AG04450 (cell line): Measurements from ENCODE around the gene GCH1. TPM values are rescaled to one million over a fixed set of nuclear protein-coding genes. Genes with fewer than 3 reads are reported as not detected.

Experiments
- CTCF ChIA-PET: fragments of 300-600, 350-600 bp; formaldehyde crosslinking; extraction: SDS; loops from one replicate; lab custom pipeline; 2022; ENCODE audit warnings: antibody characterized with exemption, inconsistent platforms; lab: Charles Lee
- POLR2A ChIA-PET: fragments of 350-600 bp; formaldehyde crosslinking; extraction: SDS; loops from one replicate; lab custom pipeline; 2021; ENCODE audit warnings: antibody characterized with exemption, inconsistent platforms; lab: Yijun Ruan, JAX
- DNase-seq: peaks from one replicate; pipeline ENCODE4 v3.0.0-alpha.2; 2011; ENCODE audit warnings: low read depth, low spot score
- H3K27ac ChIP-seq: one replicate; pipeline ENCODE4 v1.5.1; 2012; ENCODE audit warnings: low read depth, low read length, control low read depth
- H3K27me3 ChIP-seq: one replicate; pipeline ENCODE4 v1.6.0; 2012; ENCODE audit warnings: low read length; ENCODE audit not compliant: control insufficient read depth, insufficient read depth
- H3K4me3 ChIP-seq: 2 replicates; pipeline ENCODE4 v1.5.1; 2011; ENCODE audit warnings: mild to moderate bottlenecking, low read depth, low read length, control low read depth
- H3K9me3 ChIP-seq: 2 replicates; pipeline ENCODE4 v1.5.1; 2012; ENCODE audit warnings: low read length; ENCODE audit not compliant: control insufficient read depth, insufficient read depth
- CTCF ChIP-seq: IDR thresholded peaks from 2 replicates; pipeline ENCODE4 v1.5.1; 2011; ENCODE audit warnings: low read depth, low read length, control low read depth, inconsistent platforms
- polyA plus RNA-seq: library from polyadenylated mRNA; depleted of rRNA; stranded (reverse); fragments of >200 nt; gene quantifications from 2 replicates; pipeline ENCODE4 v1.2.3, GENCODE V29; 2011

Gene GCH1
- polyA plus RNA-seq, 1 experiment, result 0.88 TPM

- CTCF ChIA-PET, result interaction anchor here (0.7 kb wide), 1 partner anchor 68 kb away, joined by 3 read pairs; no protein-coding TSS in a partner anchor
- POLR2A ChIA-PET, result no interaction called here
Measured at GRCh38 chr14:54844479-54844878, 58.1 kb downstream of the GCH1 start.

GRCh38 chr14:54840798-54841197, 61.8 kb downstream of the GCH1 start:
- Histone ChIP-seq H3K9me3 (no peaks in the 10 kb centered on the region), H3K4me3 (no peak overlapping the region), H3K27me3 (peaks cover 21% of the 10 kb centered on the region), H3K27ac (no peak overlapping the region)
- no peak for DNase-seq
- POLR2A ChIA-PET, result interaction anchor here (0.6 kb wide), 1 partner anchor 142 kb away, joined by 3 read pairs; no protein-coding TSS in a partner anchor
- CTCF ChIA-PET, result interaction anchor here (0.7 to 1.2 kb wide), 2 partner anchors 34 to 210 kb away, joined by 4 read pairs; no protein-coding TSS in a partner anchor
- no peak for TF ChIP-seq CTCF

More at GRCh38 chr14:54844479-54844878, 58.1 kb downstream of the GCH1 start:
- no peaks in the 10 kb centered on the region for H3K9me3 ChIP-seq
- H3K4me3 ChIP-seq, result no peak overlapping the region
- peaks cover 18% of the 10 kb centered on the region for H3K27me3 ChIP-seq
- no peak for TF ChIP-seq CTCF
- H3K27ac ChIP-seq, result no peak overlapping the region
- no peak for DNase-seq

- Histone ChIP-seq H3K9me3 (no peaks in the 10 kb centered on the region), H3K27me3 (peaks cover 21% of the 10 kb centered on the region), H3K4me3 (no peak overlapping the region), H3K27ac (no peak overlapping the region)
- TF ChIP-seq CTCF, result no peak
- DNase-seq, result no peak
- ChIA-PET CTCF (no interaction called here), POLR2A (no interaction called here)
Measured at GRCh38 chr14:54840336-54840735, 62.3 kb downstream of the GCH1 start.

GRCh38 chr14:54839701-54840119, 62.9 kb downstream of the GCH1 start:
- Histone ChIP-seq H3K4me3 (no peak overlapping the region), H3K9me3 (no peaks in the 10 kb centered on the region), H3K27ac (no peak overlapping the region), H3K27me3 (peaks cover 21% of the 10 kb centered on the region)
- POLR2A ChIA-PET, result no interaction called here
- TF ChIP-seq CTCF, result no peak
- CTCF ChIA-PET, result no interaction called here
- DNase-seq, result no peak

GRCh38 chr14:54838931-54839512, 63.6 kb downstream of the GCH1 start:
- no peak for TF ChIP-seq CTCF
- no peaks in the 10 kb centered on the region for H3K9me3 ChIP-seq
- POLR2A ChIA-PET, result no interaction called here
- peaks cover 21% of the 10 kb centered on the region for H3K27me3 ChIP-seq
- H3K4me3 ChIP-seq, result no peak overlapping the region
- CTCF ChIA-PET, result interaction anchor here (0.5 kb wide), 1 partner anchor 141 kb away, joined by 6 read pairs; no protein-coding TSS in a partner anchor
- no peak overlapping the region for H3K27ac ChIP-seq
- no peak for DNase-seq
